Osteoblast (primary cell): ENCODE measurements around the gene CCL26. TPM values are rescaled to one million over a fixed set of nuclear protein-coding genes. Genes with fewer than 3 reads are reported as not detected.

Experiments used
- DNase-seq: peaks from one replicate; pipeline ENCODE4 v3.0.0; 2011; ENCODE audit warnings: low spot score, mixed read lengths; ENCODE audit not compliant: insufficient read length; ENCODE audit errors: missing footprints
- H2AFZ ChIP-seq: 2 replicates; pipeline ENCODE4 v1.6.0; 2011; ENCODE audit warnings: mild to moderate bottlenecking, low read length
- H3K27ac ChIP-seq: 2 replicates; pipeline ENCODE4 v1.5.1; 2011; ENCODE audit warnings: mild to moderate bottlenecking, low read depth, low read length, moderate library complexity
- H3K27me3 ChIP-seq: 2 replicates; pipeline ENCODE4 v1.6.0; 2012; ENCODE audit warnings: mild to moderate bottlenecking, control low read depth, inconsistent platforms, low read length, moderate library complexity; ENCODE audit not compliant: insufficient read depth
- H3K36me3 ChIP-seq: 2 replicates; pipeline ENCODE4 v1.5.1; 2011; ENCODE audit warnings: mild to moderate bottlenecking, low read length, control low read depth, moderate library complexity; ENCODE audit not compliant: insufficient read depth
- H3K4me1 ChIP-seq: 2 replicates; pipeline ENCODE4 v1.5.1; 2011; ENCODE audit warnings: mild to moderate bottlenecking, low read length, control low read depth, moderate library complexity; ENCODE audit not compliant: insufficient read depth
- H3K4me2 ChIP-seq: 2 replicates; pipeline ENCODE4 v1.6.0; 2011; ENCODE audit warnings: mild to moderate bottlenecking, low read length; ENCODE audit not compliant: insufficient read depth
- H3K4me3 ChIP-seq: fragments of 200-600 bp; sonication (generic); 3 replicates; pipeline ENCODE4 v1.5.1; 2012; ENCODE audit warnings: mild to moderate bottlenecking, low read length, inconsistent platforms; ENCODE audit not compliant: insufficient read depth
- H3K79me2 ChIP-seq: 2 replicates; pipeline ENCODE4 v1.6.0; 2012; ENCODE audit warnings: mild to moderate bottlenecking, low read length, control low read depth, inconsistent platforms; ENCODE audit not compliant: insufficient read depth
- H3K9me3 ChIP-seq: 2 replicates; pipeline ENCODE4 v1.5.1; 2011; ENCODE audit warnings: low read depth, low read length, control low read depth
- H4K20me1 ChIP-seq: 2 replicates; pipeline ENCODE4 v1.6.0; 2012; ENCODE audit warnings: mild to moderate bottlenecking, low read length, control low read depth; ENCODE audit not compliant: insufficient read depth
- CTCF ChIP-seq: IDR thresholded peaks from 2 replicates; pipeline ENCODE4 v1.5.1; 2011; ENCODE audit warnings: mild to moderate bottlenecking, low read depth, low read length, moderate library complexity; ENCODE audit errors: extremely low read depth
- total RNA-seq: library from RNA; depleted of rRNA; stranded (reverse); fragments of >200 nt; gene quantifications from 2 replicates; pipeline ENCODE4 v1.2.3, GENCODE V29; 2012

CCL26 gene
- total RNA-seq, 1 donor, result 1.1 TPM

DNA sequence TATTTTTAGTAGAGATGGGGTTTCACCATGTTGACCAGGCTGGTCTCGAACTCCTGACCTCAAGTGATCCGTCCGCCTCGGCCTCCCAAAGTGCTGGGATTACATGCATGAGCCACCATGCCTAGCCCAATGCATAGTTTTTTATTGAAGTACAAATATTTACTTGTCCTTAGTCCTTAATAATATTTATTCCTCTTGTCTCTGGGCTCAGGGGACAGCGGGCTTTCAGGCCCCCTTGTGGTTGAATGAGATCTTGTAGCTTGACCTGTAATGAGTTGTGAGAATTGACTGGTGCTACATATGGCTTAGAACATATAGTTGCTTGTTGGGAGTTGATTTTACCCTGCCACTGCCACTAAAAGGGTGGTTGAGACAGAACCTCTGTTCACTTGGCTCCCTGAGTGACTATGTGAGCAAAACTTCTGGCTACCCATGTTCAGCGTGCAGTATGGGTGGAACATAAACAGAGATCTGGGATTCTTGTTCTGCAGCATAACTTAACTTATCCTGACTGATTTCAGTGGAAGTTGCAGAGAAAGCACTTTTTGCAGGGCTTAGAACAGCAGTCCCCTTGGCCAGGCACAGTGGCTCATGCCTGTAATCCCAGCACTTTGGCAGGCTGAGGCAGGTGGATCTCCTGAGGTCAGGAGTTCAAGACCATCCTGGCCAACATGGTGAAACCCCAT, 14.9 kb downstream of the CCL26 start:
- peak; percentile 86 for DNase-seq
- H3K4me1 ChIP-seq, result no peaks in the 10 kb centered on the region
- no peak overlapping the region for H3K4me3 ChIP-seq

GRCh38 chr7:75756206-75756990, 15.6 kb downstream of the CCL26 start:
- TF ChIP-seq CTCF, result no peak
- H3K4me2 ChIP-seq, result no peak overlapping the region
- H3K4me3 ChIP-seq, result no peak overlapping the region
- no peak overlapping the region for H3K27ac ChIP-seq
- DNase-seq, result peak; percentile 6
- no peaks in the 10 kb centered on the region for H3K27me3 ChIP-seq
- peak overlapping the region; percentile 35 for H2AFZ ChIP-seq
- H3K4me1 ChIP-seq, result no peaks in the 10 kb centered on the region
- H3K36me3 ChIP-seq, result no peaks in the 10 kb centered on the region
- no peaks in the 10 kb centered on the region for H3K79me2 ChIP-seq
- H3K9me3 ChIP-seq, result no peaks in the 10 kb centered on the region
- H4K20me1 ChIP-seq, result no peaks in the 10 kb centered on the region

More for the DNA sequence above, 14.9 kb downstream of the CCL26 start:
- Histone ChIP-seq H4K20me1 (no peaks in the 10 kb centered on the region), H3K36me3 (no peaks in the 10 kb centered on the region), H2AFZ (no peak overlapping the region), H3K4me2 (no peak overlapping the region), H3K79me2 (no peaks in the 10 kb centered on the region), H3K27ac (no peak overlapping the region), H3K9me3 (no peaks in the 10 kb centered on the region), H3K27me3 (no peaks in the 10 kb centered on the region)
- TF ChIP-seq CTCF, result peak; percentile 65

- H4K20me1 ChIP-seq, result no peaks in the 10 kb centered on the region
- no peak for TF ChIP-seq CTCF
- no peaks in the 10 kb centered on the region for H3K9me3 ChIP-seq
- no peak overlapping the region for H2AFZ ChIP-seq
- no peaks in the 10 kb centered on the region for H3K4me1 ChIP-seq
- H3K27me3 ChIP-seq, result no peaks in the 10 kb centered on the region
- H3K4me2 ChIP-seq, result no peak overlapping the region
- no peak overlapping the region for H3K27ac ChIP-seq
- no peaks in the 10 kb centered on the region for H3K36me3 ChIP-seq
- no peak overlapping the region for H3K4me3 ChIP-seq
- H3K79me2 ChIP-seq, result peaks cover 2% of the 10 kb centered on the region
- DNase-seq, result no peak
These were observed 28.6 kb downstream of the CCL26 start for GRCh38 chr7:75743455-75743859.

- TF ChIP-seq CTCF, result no peak
- Histone ChIP-seq H3K4me2 (no peak overlapping the region), H3K4me3 (no peak overlapping the region), H3K9me3 (no peaks in the 10 kb centered on the region), H3K27ac (no peak overlapping the region), H3K36me3 (no peaks in the 10 kb centered on the region), H2AFZ (no peak overlapping the region), H3K4me1 (peaks cover 8% of the 10 kb centered on the region), H3K27me3 (no peaks in the 10 kb centered on the region), H4K20me1 (no peaks in the 10 kb centered on the region), H3K79me2 (peaks cover 19% of the 10 kb centered on the region)
- DNase-seq, result no peak
These were observed 31.0 kb downstream of the CCL26 start for GRCh38 chr7:75740846-75741497.
